H1 (cell line): Measurements from ENCODE around the gene PTRH1.

Experiments
- BRCA1 ChIP-seq: IDR thresholded peaks from 2 replicates; pipeline ENCODE4 v1.6.1; 2012; ENCODE audit warnings: low read depth, low read length, improper control_type of control experiment
- CHD2 ChIP-seq: IDR thresholded peaks from 2 replicates; pipeline ENCODE4 v1.6.1; 2012; ENCODE audit warnings: low read length, improper control_type of control experiment
- EZH2 ChIP-seq: fragments of 200-600 bp; sonication (generic); IDR thresholded peaks from 2 replicates; pipeline ENCODE4 v1.7.1; 2012; ENCODE audit warnings: low read depth, mild to moderate bottlenecking, moderate library complexity, low read length, inconsistent platforms; ENCODE audit not compliant: severe bottlenecking
- GABPA ChIP-seq: IDR thresholded peaks from 2 replicates; pipeline ENCODE4 v1.6.1; 2011; ENCODE audit warnings: mild to moderate bottlenecking, low read length, moderate library complexity, borderline replicate concordance; ENCODE audit not compliant: insufficient read depth
- POLR2A ChIP-seq, 2 experiments: IDR thresholded peaks; 1 replicate in 1 of 2; 2 replicates in 1 of 2; pipeline ENCODE4 v1.6.1; 2011; ENCODE audit warnings: low read depth in 2 of 2, low read length in 2 of 2, mild to moderate bottlenecking in 2 of 2; ENCODE audit errors: control extremely low read depth in 1 of 2
- RFX5 ChIP-seq: IDR thresholded peaks from 2 replicates; pipeline ENCODE4 v1.6.1; 2011; ENCODE audit warnings: low read depth, low read length, improper control_type of control experiment, borderline replicate concordance
- SIN3A ChIP-seq, 2 experiments: IDR thresholded peaks in 1 of 2; conservative IDR thresholded peaks in 1 of 2; 2 replicates each; pipeline ENCODE4 v1.6.1; 2011 to 2012; ENCODE audit warnings: low read length in 2 of 2, improper control_type of control experiment in 1 of 2, low read depth in 1 of 2, mild to moderate bottlenecking in 1 of 2
- TAF1 ChIP-seq: IDR thresholded peaks from 2 replicates; pipeline ENCODE4 v1.6.1; 2011; ENCODE audit warnings: mild to moderate bottlenecking, low read depth, low read length
- YY1 ChIP-seq: IDR thresholded peaks from 2 replicates; pipeline ENCODE4 v1.6.1; 2011; ENCODE audit warnings: low read depth, mild to moderate bottlenecking, low read length
- TF ChIP-seq, protein P1 (sequence below), 3 experiments: IDR thresholded peaks; 1 replicate in 2 of 3; 2 replicates in 1 of 3; pipeline versions ENCODE4 v1.5.1 to v1.6.1; 2011; ENCODE audit warnings: low read length in 3 of 3, mild to moderate bottlenecking in 3 of 3, inconsistent platforms in 2 of 3, low read depth in 1 of 3, moderate library complexity in 1 of 3; ENCODE audit not compliant: insufficient read depth in 1 of 3; ENCODE audit errors: control extremely low read depth in 1 of 3

DNA sequence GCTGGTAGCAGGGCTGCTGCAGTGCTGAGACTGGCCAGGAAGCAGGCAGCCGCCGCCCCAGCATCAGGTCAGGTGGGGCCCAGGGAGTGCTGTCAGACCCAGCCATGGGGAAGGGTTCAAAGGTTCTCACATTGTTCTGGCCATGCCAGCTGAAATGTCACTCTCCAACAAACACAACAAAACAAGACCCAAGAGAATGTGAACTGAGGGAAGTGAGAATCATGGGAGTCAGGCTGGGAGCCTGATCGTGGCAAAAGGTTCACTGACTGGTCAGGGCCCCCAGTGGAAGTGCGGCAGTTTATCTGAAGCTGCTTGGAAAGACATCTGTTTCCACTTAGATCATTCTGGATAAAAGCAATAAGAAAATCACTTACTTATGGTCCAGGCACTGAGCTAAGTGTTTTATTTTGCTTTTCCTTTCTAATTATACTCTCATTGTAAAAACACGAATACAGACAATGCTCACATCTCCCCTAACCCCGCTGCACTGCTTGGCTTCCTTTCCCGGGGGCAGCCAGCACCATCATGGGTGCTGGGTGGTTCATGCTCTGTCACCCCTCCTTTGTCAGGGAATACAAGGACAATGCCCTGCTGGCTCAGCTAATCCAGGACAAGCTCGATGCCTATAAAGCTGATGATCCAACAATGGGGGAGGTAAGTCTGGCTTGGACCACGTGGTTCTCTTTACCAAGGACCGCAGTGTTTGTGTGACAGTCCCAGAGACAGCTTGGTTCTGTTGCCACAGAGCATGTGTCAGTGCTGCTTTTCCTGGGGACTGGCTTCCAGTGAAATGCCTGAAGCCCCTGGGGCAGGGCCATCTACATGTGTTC lies 50.6 kb downstream of the PTRH1 start:
- TF ChIP-seq YY1 (no peak), SIN3A (conservative IDR thresholded peaks at IDR 0.05 in 1 of 2, IDR thresholded peaks at IDR 0.05 in 1 of 2; ENCODE audit: low read depth in 1 of 2, low read length in 2 of 2) (no peak), BRCA1 (no peak), POLR2A (IDR thresholded peaks at IDR 0.05; ENCODE audit: control extremely low read depth in 1 of 2, low read depth in 2 of 2, low read length in 2 of 2) (no peak), GABPA (no peak), TAF1 (no peak), RFX5 (no peak), EZH2 (no peak), CHD2 (no peak)
- TF ChIP-seq, protein P1, sequence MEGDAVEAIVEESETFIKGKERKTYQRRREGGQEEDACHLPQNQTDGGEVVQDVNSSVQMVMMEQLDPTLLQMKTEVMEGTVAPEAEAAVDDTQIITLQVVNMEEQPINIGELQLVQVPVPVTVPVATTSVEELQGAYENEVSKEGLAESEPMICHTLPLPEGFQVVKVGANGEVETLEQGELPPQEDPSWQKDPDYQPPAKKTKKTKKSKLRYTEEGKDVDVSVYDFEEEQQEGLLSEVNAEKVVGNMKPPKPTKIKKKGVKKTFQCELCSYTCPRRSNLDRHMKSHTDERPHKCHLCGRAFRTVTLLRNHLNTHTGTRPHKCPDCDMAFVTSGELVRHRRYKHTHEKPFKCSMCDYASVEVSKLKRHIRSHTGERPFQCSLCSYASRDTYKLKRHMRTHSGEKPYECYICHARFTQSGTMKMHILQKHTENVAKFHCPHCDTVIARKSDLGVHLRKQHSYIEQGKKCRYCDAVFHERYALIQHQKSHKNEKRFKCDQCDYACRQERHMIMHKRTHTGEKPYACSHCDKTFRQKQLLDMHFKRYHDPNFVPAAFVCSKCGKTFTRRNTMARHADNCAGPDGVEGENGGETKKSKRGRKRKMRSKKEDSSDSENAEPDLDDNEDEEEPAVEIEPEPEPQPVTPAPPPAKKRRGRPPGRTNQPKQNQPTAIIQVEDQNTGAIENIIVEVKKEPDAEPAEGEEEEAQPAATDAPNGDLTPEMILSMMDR (IDR thresholded peaks at IDR 0.05; ENCODE audit: control extremely low read depth in 1 of 3, insufficient read depth in 1 of 3, low read depth in 1 of 3, low read length in 3 of 3): no peak
